ENCODE results near the gene RAI1.
A peak's percentile ranks its signal among the peaks of the same experiment; 100 is the strongest.
"Not testable (repeated sequence)": the region's sequence is repeated elsewhere in the genome, so short reads cannot be mapped to it uniquely, and the experiment has no call there.

Gene RAI1, protein sequence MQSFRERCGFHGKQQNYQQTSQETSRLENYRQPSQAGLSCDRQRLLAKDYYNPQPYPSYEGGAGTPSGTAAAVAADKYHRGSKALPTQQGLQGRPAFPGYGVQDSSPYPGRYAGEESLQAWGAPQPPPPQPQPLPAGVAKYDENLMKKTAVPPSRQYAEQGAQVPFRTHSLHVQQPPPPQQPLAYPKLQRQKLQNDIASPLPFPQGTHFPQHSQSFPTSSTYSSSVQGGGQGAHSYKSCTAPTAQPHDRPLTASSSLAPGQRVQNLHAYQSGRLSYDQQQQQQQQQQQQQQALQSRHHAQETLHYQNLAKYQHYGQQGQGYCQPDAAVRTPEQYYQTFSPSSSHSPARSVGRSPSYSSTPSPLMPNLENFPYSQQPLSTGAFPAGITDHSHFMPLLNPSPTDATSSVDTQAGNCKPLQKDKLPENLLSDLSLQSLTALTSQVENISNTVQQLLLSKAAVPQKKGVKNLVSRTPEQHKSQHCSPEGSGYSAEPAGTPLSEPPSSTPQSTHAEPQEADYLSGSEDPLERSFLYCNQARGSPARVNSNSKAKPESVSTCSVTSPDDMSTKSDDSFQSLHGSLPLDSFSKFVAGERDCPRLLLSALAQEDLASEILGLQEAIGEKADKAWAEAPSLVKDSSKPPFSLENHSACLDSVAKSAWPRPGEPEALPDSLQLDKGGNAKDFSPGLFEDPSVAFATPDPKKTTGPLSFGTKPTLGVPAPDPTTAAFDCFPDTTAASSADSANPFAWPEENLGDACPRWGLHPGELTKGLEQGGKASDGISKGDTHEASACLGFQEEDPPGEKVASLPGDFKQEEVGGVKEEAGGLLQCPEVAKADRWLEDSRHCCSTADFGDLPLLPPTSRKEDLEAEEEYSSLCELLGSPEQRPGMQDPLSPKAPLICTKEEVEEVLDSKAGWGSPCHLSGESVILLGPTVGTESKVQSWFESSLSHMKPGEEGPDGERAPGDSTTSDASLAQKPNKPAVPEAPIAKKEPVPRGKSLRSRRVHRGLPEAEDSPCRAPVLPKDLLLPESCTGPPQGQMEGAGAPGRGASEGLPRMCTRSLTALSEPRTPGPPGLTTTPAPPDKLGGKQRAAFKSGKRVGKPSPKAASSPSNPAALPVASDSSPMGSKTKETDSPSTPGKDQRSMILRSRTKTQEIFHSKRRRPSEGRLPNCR (N-terminal part only)

DNA sequence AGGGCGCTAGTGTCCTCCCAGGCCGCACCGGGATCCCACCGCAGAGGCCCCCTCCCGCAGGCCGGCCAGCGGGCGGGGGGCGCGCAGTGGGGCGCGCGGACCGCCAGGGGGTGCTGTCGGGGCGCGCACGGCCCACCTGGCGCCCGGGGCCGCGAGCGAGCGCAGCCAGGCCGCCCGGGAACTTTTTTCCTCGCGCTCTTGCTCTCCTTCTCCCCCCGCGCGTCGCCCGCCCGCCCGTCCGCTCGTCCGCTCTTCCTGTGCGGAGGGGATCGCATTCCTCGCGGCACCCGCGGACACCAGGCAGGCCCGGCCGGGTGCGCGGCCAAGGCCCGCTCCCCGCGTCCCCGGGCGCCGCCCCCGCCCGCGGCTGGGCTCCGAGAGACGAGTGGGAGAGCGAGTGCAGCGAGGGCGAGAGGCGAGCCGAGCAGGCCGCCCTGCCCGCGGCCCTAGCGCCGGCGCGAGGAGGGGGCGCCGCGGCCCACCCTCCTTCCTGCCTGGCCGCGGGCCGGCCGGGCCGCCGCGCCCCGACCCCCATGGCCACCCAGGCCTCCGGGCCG is at the start of gene RAI1:
TSS of gene RAI1 (plus strand) at position 272 of the 557 bp plus-strand sequence. CDS start 111,491 bp downstream, outside the sequence.
- DNase-seq (ENCODE audit: low read depth) = peak; percentile 62

DNA sequence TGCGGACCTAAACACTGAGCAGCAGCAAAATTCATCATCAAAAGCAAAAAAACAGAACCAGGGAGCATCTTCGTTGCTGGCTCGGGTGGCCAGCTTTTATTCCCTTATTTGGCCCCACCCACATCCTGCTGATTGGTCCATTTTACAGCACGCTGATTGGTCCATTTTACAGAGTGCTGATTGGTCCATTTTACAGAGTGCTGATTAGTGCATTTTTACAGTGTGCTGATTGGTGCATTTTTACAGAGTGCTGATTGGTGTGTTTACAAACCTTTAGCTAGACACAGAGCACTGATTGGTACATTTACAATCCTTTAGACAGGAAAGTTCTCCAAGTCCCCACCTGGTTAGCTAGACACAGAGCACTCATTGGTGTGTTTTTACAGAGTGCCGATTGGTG is 48.6 kb upstream of the RAI1 start:
- DNase-seq (ENCODE audit: low read depth) = not testable (repeated sequence)

DNA sequence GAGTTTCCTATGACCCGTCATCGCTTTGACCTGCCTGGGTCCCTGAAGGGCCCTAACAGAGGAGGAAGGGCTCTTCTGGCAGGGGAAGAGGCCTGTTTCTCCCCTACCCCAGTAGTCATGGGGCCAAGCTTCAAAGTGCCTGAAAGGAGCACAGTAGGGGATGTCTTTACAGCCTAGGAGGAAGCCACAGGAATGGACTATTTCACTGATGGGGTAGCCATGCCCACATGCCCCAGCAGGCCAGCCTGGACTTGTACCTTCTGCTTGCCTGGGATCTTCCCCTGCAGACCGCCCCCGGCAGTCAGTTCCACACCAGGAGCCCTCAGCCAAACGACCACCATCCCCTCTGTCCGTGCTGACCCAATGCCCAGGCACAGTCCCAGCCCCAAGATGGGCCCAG is 47.9 kb upstream of the RAI1 start:
- no peak for DNase-seq (ENCODE audit: low read depth)

DNA sequence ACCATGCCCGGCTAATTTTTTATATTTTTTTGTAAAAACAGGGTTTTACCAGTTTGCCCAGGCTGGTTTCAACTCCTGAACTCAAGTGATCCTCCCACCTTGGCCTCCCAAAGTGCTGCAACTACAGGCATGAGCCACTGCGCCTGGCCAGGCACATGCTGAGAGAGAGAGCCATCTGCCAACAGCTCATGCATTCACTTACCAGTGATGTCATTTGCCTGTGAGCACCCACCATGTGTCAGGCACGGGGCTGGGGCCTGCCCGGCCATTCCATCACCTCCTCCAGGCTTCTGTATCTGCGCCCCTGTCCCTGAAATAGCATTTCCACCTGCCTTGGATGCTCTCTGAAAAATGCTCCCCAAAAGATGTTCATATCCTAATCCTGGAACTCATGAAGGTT is 46.1 kb upstream of the RAI1 start:
- DNase-seq (ENCODE audit: low read depth) = no peak

DNA sequence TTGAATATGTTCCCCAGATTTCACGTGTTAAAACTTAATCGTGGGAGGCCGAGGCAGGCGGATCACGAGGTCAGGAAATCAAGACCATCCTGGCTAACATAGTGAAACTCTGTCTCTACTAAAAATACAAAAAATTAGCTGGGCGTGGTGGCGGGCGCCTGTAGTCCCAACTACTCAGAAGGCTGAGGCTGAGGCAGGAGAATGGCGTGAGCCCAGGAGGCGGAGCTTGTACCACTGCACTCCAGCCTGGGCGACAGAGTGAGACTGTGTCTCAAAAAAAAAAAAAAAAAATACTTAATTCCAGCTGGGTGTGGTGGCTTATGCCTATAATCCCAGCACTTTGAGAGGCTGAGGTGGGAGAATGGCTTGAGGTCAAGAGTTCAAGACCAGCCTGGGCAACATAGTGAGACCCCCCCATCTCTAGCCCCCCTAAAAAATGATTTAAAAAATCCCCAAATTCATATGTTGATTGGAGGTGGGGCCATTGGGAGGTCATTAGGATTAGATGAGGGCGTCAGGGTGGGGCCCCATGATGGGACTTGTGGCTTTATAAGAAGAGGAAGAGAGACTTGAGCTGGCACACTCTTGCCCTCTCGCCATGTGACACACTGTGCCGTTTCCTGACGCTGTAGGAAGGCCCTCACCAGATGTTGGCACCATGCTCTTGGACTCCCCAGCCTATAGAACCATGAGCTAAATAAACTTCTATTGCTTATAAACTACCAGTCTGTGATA is 45.6 kb upstream of the RAI1 start:
- not testable (repeated sequence) for DNase-seq (ENCODE audit: low read depth)

DNA sequence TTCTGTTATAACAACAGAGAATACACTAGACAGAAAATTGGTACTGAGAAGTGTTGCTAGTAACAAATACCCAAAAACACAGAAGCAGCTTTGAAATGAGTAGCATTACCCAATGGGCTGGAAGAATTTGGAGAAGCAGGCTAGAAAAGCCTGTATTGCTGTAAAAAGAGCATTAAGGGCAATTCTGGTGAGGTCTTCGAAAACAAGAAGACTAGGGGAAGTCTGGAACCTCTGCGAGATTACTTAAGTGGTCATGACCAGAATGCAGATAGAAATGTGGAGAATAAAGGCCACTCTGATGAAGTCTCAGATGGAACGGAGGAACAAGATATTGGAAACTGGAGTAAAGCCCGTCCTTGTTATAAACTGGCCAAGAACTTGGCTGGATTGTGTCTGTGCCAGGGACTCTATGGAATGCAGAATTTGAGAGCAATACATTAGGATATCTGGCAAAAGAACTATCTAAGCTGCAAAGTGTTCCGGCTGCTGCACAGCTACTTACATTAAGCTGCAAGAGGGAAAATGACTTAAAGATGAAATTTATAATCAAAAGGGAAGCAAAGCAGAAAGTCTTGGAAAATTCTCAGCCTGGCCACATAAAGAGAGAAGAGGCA is 44.9 kb upstream of the RAI1 start:
- DNase-seq (ENCODE audit: low read depth) = no peak

DNA sequence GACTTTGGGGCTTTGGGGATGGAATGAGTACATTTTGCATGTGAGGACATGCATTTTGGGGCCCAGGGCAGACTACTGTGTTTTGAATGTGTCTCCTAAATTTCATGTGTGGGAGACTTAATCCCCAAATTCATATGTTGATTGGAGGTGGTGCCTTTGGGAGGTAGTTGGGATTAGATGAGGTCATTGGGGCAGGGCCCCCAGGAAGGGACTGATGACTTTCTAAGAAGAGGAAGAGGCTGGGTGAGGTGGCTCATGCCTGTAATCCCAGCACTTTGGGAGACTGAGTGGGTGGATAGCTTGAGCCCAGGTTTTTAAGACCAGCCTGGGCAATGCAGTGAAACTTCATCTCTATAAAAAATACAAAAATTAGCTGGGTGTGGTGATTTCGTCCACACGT is 42.8 kb upstream of the RAI1 start:
- DNase-seq (ENCODE audit: low read depth) = no peak

DNA sequence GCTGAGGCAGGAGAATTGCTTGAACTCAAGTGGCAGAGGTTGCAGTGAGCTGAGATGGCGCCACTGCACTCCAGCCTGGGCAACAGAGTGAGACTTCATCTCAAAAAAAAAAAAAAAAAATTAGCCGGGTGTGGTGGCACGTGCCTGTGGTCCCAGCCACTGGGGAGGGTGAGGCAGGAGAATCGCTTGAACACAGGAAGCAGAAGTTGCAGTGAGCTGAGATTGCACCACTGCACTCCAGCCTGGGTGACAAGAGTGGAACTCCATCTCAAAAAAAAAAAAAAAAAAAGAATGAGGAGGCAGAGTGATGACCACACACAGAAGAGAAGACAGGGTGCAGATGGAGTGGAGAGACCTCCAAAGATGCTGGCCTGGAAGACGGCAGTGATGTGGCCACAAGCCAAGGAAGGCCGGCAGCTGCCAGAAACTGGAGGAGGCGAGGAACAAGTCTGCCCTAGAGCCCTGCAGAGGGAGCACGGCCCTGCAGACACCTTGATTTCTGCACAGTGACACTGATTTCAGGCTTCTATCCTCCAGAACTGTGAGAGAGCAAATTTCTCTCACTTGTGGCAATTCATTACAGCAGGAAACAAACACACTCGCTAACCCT is 41.5 kb upstream of the RAI1 start:
- not testable (repeated sequence) for DNase-seq (ENCODE audit: low read depth)

DNA sequence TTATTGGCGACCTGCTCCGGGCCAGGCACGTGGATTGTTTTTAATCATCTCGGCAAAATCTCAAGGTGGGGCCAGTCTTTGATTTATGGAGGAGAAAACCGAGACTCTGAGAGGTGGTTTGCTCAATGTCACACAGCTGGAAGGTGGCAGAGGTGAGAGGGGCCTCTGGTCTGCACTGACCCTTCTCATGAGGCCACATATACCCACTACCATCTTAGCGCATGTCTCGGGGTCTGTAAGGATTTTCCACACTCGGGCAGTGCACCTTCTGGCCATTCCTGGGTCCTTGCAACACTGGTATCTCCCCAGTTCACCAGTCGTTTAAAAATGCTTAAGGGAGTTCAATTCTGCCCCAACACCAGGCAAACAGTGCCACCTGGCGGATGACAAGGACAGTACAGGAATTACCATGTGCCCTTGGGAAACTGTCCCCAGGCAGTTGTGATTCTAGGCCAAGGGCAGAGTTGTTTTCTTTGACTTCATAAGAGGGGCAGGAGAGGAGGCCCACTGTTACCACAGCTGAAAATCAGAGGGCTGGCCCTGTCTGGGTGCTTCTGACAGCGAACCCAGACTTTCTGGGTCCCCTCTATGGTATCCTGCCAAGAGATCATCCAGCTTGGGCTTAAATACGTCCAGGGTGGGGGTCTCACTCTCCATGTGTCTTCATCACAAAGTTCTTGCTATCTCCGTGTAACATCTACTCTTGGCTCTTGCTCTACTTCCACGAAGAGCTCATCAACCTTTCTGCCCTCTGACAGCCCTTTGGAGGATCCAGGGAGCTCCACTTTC is 39.4 kb upstream of the RAI1 start:
- peak; percentile 73 for DNase-seq (ENCODE audit: low read depth)

DNA sequence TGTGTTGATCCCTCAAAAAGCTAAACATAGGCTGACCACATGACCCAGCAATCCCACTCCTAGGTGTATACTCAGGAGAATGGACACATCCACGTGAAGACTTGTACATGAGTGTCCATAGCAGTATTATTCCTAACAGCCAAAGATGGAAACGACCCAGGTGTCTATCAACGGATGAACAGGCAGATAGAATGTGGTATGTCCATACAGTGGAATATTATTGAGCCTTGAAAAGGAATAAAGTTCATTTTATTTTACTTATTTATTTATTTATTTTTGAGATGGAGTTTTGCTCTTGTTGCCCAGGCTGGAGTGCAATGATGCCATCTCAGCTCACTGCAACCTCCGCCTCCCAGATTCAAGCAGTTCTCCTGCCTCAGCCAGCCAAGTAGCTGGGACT is 36.1 kb upstream of the RAI1 start:
- not testable (repeated sequence) for DNase-seq (ENCODE audit: low read depth)

DNA sequence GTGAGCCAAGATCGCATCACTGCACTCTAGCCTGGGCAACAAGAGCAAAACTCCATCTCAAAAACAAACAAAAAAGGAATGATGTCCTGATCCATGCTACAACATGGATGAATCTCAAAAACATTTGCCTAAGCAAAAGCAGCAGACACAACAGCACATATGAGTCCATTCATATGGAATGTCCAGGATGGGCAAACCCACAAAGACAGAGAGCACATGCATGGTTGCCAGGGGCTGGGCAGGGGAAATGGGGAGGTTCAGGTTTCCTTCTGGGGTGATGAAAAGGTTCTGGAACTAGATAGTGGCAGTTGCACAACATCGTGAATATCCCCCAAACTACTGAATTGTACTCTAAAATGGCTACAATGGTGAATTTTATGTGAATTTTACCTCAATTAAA is 35.3 kb upstream of the RAI1 start:
- DNase-seq (ENCODE audit: low read depth) = no peak

DNA sequence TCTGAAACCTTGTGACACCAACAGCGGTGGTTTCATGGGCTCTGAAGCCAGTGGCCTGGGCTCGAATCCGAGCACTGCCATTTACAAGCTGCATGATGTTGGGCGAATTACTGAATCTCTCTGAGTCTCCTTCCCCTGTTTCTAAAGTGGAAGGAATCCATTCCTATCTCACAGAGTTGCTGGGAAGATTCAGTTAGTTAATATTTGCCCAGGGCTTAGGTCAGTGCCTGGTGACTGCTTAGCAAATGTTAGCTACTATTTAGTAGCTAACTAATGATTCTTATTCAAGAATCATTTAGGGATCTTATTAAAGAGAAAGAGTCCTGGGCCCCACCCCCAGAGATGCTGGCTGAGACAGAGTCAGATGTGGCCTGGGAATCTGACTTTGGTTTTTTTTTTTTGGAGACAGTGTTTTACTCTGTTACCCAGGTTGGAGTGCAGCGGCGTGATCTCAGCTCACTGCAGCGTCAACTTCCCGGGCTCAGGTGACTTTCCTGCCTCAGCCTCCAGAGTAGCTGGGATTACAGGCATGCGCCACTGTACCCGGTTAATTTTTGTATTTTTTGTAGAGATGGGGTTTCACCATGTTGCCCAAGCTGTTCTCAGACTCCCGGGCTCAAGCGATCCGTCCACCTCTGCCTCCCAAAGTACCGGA is 33.6 kb upstream of the RAI1 start:
- no peak for DNase-seq (ENCODE audit: low read depth)

DNA sequence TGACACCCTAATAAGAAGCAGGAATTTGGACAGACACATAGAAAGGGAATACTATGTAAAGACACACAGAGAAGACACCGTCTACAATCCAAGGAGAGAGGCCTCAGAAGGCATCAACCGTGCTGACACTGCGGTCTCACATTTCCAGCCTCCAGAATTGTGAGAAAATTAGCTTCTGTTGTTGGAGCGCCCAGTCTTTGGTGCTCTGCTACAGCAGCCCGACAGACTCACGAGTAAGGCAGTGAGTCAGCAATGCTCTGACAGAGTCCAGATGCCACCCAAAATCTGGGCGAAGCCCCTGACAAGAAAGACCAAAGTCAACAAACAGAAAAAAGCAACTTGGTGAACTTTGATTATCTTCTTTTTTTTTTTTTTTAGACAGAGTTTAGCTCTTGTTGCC is 32.5 kb upstream of the RAI1 start:
- DNase-seq (ENCODE audit: low read depth) = no peak

DNA sequence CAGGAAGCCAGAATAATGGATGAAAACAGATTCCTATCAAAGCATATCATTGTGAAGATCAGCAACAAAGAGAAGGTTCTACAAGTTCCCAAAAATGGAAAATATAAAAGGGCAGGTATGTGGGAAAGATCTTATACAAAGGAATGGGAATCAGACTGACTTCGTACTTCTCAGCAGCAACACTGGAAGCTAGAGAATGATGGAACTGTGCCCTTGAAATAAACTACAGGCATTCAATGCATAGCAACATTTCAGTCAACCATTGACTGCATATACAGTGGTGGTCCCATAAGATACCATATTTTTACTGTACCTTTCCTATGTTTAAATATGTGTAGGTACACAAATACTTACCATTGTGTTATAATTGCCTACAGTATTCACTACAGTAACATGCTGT is 30.3 kb upstream of the RAI1 start:
- DNase-seq (ENCODE audit: low read depth) = no peak

DNA sequence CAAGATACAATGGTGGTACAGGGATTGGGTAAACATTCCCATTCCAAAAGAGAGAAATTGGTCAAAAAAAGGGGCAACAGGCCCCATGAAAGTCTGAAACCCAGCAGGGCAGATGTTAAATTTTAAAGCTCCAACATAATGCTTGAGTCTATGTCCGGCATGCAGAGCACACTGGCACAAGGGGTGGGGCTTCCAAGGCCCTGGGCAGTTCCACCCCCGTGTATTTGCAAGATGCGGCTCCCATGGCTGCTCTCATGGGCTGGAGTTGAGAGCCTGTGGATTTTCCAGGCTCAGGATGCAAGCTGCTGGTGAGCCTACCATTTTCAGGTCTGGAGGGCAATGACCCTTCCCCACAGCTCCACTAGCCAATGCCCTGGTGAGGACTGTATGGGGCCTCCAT is 27.9 kb upstream of the RAI1 start:
- DNase-seq (ENCODE audit: low read depth) = no peak

DNA sequence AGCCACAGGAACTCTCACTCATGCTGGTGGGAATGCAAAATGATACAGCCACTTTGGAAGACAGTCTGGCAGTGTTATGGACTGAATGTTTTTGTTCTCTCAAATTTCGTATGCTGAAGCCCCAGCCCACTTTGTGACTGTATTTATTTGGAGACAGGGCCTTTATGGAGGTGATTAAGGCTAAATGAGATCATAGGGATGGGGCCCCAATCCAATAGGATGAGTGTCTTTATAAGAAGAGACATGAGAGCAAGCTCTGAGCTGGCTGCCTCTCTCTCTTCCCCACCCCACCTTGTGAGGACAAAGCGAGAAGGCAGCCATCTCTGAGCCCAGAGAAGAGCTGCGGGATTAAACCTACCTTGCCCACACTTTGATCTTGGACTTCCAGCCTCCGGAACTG is 21.9 kb upstream of the RAI1 start:
- no peak for DNase-seq (ENCODE audit: low read depth)

DNA sequence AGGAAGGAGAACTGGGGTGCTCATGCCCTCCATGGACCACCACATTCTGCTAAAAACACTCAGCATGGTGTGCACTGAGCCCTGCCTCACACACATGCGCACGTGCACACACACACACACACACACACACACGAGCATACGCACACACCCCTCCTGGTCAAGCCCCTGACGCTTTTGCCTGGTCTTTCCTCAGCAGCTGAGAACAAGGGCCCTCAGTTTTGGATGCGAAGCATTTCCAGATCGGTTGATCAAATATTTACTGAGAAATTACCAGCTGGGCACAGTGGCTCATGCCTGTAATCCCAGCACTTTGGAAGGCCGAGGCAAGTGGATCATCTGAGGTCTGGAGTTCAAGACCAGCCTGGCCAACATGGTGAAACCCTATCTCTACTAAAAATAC is 20.1 kb upstream of the RAI1 start:
- DNase-seq (ENCODE audit: low read depth) = no peak

DNA sequence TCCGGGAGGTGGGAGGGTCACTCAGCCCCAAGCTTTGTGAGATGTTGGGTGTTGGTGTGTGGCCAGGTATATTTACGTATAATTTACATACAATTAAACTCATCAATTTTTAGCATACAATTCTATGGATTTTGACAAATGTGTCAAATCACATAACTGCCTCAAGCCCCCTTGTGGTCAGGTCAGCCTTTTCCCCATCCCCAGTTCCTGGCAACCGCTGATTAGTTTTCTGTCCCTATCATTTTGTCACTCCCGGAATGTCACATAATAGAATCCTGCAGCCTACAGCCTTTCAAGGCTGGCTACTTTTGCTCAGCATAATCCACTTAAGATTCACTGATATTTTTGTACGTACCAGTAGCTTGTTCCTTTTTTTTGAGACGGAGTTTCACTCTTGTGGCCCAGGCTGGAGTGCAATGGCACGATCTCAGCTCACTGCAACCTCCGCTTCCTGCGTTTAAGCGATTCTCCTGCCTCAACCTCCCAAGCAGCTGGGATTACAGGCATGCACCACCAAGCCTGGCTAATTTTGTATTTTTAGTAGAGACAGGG is 19.3 kb upstream of the RAI1 start:
- no peak for DNase-seq (ENCODE audit: low read depth)

Data from activated T-cell treated with anti-CD3 and anti-CD28 coated beads for 24 hours (primary cell).